ENCODE measurements around the gene ZC2HC1C. TPM values are rescaled to one million over a fixed set of nuclear protein-coding genes. Genes with fewer than 3 reads are reported as not detected.

ZC2HC1C gene
- total and polyA plus RNA-seq, 2 of the 13 experiments (the other 11 are each of a cell fraction or from before 2014, with no cell fraction given) = 3.3 to 3.5 TPM

DNA sequence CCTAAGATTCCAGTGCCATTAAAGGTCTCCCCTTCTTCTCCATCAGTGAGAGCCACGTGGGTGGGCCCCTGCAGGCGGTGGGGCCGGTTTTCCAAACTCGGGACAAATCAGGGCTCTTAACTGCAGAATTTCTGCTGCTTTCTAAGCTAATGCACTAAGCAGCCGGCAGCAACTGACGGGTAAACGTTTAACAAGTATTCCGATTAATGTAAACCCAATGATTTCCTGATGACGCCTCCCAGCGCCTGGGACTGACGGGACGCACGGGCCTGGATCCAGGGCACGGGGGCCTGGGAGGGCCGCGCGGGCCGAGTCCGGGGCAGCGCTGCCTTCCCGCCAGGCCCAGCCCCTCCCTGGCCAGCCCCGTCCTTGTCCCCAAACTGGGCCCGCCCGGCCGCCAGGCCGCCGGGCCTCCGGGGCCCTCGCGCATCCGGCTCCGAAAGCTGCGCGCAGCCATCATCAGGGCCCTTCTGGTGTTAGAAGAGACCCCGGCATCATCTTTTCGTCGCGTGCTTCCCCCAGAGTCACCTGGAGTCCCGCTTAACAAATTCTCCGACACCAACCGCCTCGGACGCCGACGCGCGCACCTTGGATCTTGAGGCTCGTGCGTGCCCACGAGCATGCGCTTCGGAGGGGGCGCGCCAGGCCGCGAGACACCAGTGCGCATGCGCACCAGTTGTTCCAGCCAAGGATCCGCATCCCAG, 18.4 kb upstream of the ZC2HC1C start, which contains the start of gene MLH3 (continued):
- TF ChIP-seq ZBTB4 (CRISPR knock-in tag; IDR thresholded peaks at IDR 0.05; ENCODE audit: borderline replicate concordance) = no peak
- peak; percentile 93 for TF ChIP-seq ZNF430 (CRISPR knock-in tag; IDR thresholded peaks at IDR 0.05)
- no peak for TF ChIP-seq ZEB1 (IDR thresholded peaks at IDR 0.05; ENCODE audit: insufficient replicate concordance, low read depth)
- TF ChIP-seq, protein P1, sequence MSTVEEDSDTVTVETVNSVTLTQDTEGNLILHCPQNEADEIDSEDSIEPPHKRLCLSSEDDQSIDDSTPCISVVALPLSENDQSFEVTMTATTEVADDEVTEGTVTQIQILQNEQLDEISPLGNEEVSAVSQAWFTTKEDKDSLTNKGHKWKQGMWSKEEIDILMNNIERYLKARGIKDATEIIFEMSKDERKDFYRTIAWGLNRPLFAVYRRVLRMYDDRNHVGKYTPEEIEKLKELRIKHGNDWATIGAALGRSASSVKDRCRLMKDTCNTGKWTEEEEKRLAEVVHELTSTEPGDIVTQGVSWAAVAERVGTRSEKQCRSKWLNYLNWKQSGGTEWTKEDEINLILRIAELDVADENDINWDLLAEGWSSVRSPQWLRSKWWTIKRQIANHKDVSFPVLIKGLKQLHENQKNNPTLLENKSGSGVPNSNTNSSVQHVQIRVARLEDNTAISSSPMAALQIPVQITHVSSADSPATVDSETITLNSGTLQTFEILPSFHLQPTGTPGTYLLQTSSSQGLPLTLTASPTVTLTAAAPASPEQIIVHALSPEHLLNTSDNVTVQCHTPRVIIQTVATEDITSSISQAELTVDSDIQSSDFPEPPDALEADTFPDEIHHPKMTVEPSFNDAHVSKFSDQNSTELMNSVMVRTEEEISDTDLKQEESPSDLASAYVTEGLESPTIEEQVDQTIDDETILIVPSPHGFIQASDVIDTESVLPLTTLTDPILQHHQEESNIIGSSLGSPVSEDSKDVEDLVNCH (CRISPR knock-in tag; IDR thresholded peaks at IDR 0.05) = no peak
- no peak for TF ChIP-seq ZNF333 (CRISPR knock-in tag; IDR thresholded peaks at IDR 0.05; ENCODE audit: borderline replicate concordance)
- TF ChIP-seq, protein P2, sequence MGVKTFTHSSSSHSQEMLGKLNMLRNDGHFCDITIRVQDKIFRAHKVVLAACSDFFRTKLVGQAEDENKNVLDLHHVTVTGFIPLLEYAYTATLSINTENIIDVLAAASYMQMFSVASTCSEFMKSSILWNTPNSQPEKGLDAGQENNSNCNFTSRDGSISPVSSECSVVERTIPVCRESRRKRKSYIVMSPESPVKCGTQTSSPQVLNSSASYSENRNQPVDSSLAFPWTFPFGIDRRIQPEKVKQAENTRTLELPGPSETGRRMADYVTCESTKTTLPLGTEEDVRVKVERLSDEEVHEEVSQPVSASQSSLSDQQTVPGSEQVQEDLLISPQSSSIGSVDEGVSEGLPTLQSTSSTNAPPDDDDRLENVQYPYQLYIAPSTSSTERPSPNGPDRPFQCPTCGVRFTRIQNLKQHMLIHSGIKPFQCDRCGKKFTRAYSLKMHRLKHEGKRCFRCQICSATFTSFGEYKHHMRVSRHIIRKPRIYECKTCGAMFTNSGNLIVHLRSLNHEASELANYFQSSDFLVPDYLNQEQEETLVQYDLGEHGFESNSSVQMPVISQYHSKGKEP (CRISPR knock-in tag; IDR thresholded peaks at IDR 0.05) = no peak
- no peak for TF ChIP-seq SMC3 (IDR thresholded peaks at IDR 0.05; ENCODE audit: low read length)
- peak; percentile 86; the same call in 1 of the 2 replicates for TF ChIP-seq ZNF558 (CRISPR knock-in tag; IDR thresholded peaks at IDR 0.05; ENCODE audit: borderline replicate concordance)
- no peak for TF ChIP-seq ZNF138 (CRISPR knock-in tag; IDR thresholded peaks at IDR 0.05; ENCODE audit: low read depth)
- no peak for TF ChIP-seq USF2 (IDR thresholded peaks at IDR 0.05; ENCODE audit: low read depth, low read length)
- no peak for TF ChIP-seq USF2 (CRISPR knock-in tag; IDR thresholded peaks at IDR 0.05; ENCODE audit: borderline replicate concordance)
- TF ChIP-seq, protein P3, sequence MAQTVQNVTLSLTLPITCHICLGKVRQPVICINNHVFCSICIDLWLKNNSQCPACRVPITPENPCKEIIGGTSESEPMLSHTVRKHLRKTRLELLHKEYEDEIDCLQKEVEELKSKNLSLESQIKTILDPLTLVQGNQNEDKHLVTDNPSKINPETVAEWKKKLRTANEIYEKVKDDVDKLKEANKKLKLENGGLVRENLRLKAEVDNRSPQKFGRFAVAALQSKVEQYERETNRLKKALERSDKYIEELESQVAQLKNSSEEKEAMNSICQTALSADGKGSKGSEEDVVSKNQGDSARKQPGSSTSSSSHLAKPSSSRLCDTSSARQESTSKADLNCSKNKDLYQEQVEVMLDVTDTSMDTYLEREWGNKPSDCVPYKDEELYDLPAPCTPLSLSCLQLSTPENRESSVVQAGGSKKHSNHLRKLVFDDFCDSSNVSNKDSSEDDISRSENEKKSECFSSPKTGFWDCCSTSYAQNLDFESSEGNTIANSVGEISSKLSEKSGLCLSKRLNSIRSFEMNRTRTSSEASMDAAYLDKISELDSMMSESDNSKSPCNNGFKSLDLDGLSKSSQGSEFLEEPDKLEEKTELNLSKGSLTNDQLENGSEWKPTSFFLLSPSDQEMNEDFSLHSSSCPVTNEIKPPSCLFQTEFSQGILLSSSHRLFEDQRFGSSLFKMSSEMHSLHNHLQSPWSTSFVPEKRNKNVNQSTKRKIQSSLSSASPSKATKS (CRISPR knock-in tag; IDR thresholded peaks at IDR 0.05) = no peak
- TF ChIP-seq, protein P4, sequence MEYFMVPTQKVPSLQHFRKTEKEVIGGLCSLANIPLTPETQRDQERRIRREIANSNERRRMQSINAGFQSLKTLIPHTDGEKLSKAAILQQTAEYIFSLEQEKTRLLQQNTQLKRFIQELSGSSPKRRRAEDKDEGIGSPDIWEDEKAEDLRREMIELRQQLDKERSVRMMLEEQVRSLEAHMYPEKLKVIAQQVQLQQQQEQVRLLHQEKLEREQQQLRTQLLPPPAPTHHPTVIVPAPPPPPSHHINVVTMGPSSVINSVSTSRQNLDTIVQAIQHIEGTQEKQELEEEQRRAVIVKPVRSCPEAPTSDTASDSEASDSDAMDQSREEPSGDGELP (IDR thresholded peaks at IDR 0.05; ENCODE audit: borderline replicate concordance, low read depth) = no peak
- TF ChIP-seq ZNF556 (CRISPR knock-in tag; IDR thresholded peaks at IDR 0.05; ENCODE audit: borderline replicate concordance) = no peak
- no peak for TF ChIP-seq TCF7L2 (IDR thresholded peaks at IDR 0.05; ENCODE audit: low read depth, low read length)
